ENCODE data around the gene UGT8. TPM values are rescaled to one million over a fixed set of nuclear protein-coding genes. Genes with fewer than 3 reads are reported as not detected.

Gene UGT8
- total RNA-seq, 1 experiment from 2014 or later = 15.7 TPM

DNA sequence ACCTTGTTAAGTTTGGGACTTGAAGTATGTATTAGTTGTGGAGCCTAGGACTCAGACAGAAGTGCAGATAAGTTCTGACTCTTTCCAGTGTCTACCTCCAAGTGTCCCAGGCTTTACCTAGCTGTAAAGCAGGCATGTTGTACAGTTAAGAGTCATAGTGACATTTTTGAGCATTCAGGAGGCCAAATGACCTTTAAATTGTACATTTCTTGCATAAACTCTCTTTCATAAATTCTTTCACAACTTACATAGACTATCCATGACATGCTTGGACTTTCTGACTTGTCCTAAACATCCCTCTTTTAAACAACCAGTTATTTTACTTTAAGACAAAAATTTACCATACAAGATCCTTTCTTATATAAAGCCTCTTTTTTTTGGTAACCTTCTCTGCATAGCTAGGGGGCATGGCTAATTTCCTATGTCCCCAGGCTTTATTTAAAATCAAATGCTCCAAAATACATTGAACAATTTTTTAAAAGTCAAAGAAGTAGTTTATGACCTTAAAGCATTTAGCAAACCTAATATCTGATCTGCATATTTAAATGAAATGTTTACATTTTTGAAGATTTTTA is 40.1 kb upstream of the UGT8 start:
- no peak for DNase-seq
- H3K4ac ChIP-seq (ENCODE audit: low read depth, low read length) = no peak overlapping the region
- Mint-ChIP-seq H3K9me3 (peaks cover 52 to 68% of the 10 kb centered on the region in 2 experiments), H3K4me3 (no peak overlapping the region), H3K27ac (no peak overlapping the region), H3K27me3 (ENCODE audit: low read depth) (no peaks in the 10 kb centered on the region), H3K36me3 (ENCODE audit: insufficient read depth in 1 of 3, low read depth in 3 of 3) (peaks cover 45 to 57% (median 52%) of the 10 kb centered on the region in 3 experiments), H3K4me1 (peaks cover 19 to 22% of the 10 kb centered on the region in 2 experiments)
- H3K56ac ChIP-seq (ENCODE audit: insufficient read length, low read depth, low read length) = no peak overlapping the region
- H4K5ac ChIP-seq (ENCODE audit: insufficient read length, low read depth, low read length) = no peak overlapping the region
- H2BK5ac ChIP-seq (ENCODE audit: insufficient read length, low read length) = no peak overlapping the region
- H3K27ac ChIP-seq (ENCODE audit: insufficient read length, low read depth, low read length) = no peak overlapping the region
- H2BK120ac ChIP-seq (ENCODE audit: low read depth, low read length, poor library complexity, severe bottlenecking) = no peak overlapping the region
- no peak overlapping the region for H2BK12ac ChIP-seq (ENCODE audit: insufficient read length, low read depth, low read length)
- peaks cover 3% of the 10 kb centered on the region; the same call in 1 of the 2 replicates for H3K4me1 ChIP-seq (ENCODE audit: insufficient read depth, low read length)
- H4K8ac ChIP-seq (replicated peaks; ENCODE audit: insufficient read length, low read depth, low read length) = no peak overlapping the region
- no peak overlapping the region for H3T11ph ChIP-seq (ENCODE audit: low read length)
- H3K9ac ChIP-seq (ENCODE audit: extremely low read depth, insufficient read length, low read length) = no peak overlapping the region
- no peak overlapping the region for H3K18ac ChIP-seq (ENCODE audit: insufficient read length, low read depth, low read length)
- no peak overlapping the region for H3K14ac ChIP-seq (ENCODE audit: insufficient read depth, low read length)
- no peaks in the 10 kb centered on the region for H3K79me1 ChIP-seq (ENCODE audit: insufficient read depth, low read depth, low read length, poor library complexity, severe bottlenecking)
- no peak overlapping the region for H2AFZ ChIP-seq (ENCODE audit: low read length)
- H3K9me3 ChIP-seq (ENCODE audit: control insufficient read depth, low read depth, low read length) = peaks cover 17% of the 10 kb centered on the region
- TF ChIP-seq, protein P1, sequence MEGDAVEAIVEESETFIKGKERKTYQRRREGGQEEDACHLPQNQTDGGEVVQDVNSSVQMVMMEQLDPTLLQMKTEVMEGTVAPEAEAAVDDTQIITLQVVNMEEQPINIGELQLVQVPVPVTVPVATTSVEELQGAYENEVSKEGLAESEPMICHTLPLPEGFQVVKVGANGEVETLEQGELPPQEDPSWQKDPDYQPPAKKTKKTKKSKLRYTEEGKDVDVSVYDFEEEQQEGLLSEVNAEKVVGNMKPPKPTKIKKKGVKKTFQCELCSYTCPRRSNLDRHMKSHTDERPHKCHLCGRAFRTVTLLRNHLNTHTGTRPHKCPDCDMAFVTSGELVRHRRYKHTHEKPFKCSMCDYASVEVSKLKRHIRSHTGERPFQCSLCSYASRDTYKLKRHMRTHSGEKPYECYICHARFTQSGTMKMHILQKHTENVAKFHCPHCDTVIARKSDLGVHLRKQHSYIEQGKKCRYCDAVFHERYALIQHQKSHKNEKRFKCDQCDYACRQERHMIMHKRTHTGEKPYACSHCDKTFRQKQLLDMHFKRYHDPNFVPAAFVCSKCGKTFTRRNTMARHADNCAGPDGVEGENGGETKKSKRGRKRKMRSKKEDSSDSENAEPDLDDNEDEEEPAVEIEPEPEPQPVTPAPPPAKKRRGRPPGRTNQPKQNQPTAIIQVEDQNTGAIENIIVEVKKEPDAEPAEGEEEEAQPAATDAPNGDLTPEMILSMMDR (conservative IDR thresholded peaks at IDR 0.05) = no peak
- H3K23ac ChIP-seq (ENCODE audit: insufficient read length, low read depth, low read length) = no peak overlapping the region
- H3K4me2 ChIP-seq (ENCODE audit: insufficient read depth, insufficient read length, low read length) = no peak overlapping the region
- H2AK5ac ChIP-seq (ENCODE audit: insufficient read length, low read length) = no peak overlapping the region
- no peak overlapping the region for H4K91ac ChIP-seq (ENCODE audit: insufficient read length, low read depth, low read length)
- H3K79me2 ChIP-seq (ENCODE audit: insufficient read depth, low read length) = no peaks in the 10 kb centered on the region
- H2BK20ac ChIP-seq (ENCODE audit: low read depth, low read length, poor library complexity, severe bottlenecking) = no peak overlapping the region
- H3K27me3 ChIP-seq (ENCODE audit: insufficient read depth, low read length) = no peaks in the 10 kb centered on the region
- H3K23me2 ChIP-seq (ENCODE audit: insufficient read length, low read depth, low read length, poor library complexity, severe bottlenecking) = no peaks in the 10 kb centered on the region
- H2BK15ac ChIP-seq (ENCODE audit: low read depth, low read length) = no peak overlapping the region
- H4K20me1 ChIP-seq (ENCODE audit: control insufficient read depth, insufficient read depth, insufficient read length) = no peaks in the 10 kb centered on the region

Measured in H9 (cell line).